Adipocyte (in vitro differentiated cells): ENCODE results near the gene HEXD.

ENCODE experiments used
- DNase-seq: peaks from one replicate; pipeline ENCODE4 v3.0.0-alpha.2; 2015; ENCODE audit warnings: low read depth
- H3K27me3 ChIP-seq: replicated peaks from 2 replicates; pipeline ENCODE4 v1.7.0; 2013; ENCODE audit warnings: mild to moderate bottlenecking, low read length, moderate library complexity; ENCODE audit not compliant: control insufficient read depth, insufficient read depth
- H3K36me3 ChIP-seq: 2 replicates; pipeline ENCODE4 v1.7.0; 2013; ENCODE audit warnings: low read length, mild to moderate bottlenecking, moderate library complexity; ENCODE audit not compliant: control insufficient read depth, insufficient read depth, severe bottlenecking
- H3K4me1 ChIP-seq: 2 replicates; pipeline ENCODE4 v1.7.0; 2013; ENCODE audit warnings: mild to moderate bottlenecking, low read length, moderate library complexity; ENCODE audit not compliant: control insufficient read depth, insufficient read depth
- H3K4me3 ChIP-seq: 2 replicates; pipeline ENCODE4 v1.7.0; 2013; ENCODE audit warnings: mild to moderate bottlenecking, low read length, moderate library complexity
- H3K9ac ChIP-seq: 2 replicates; pipeline ENCODE4 v1.7.0; 2013; ENCODE audit warnings: mild to moderate bottlenecking, low read length, moderate library complexity
- H3K9me3 ChIP-seq: 2 replicates; pipeline ENCODE4 v1.7.0; 2013; ENCODE audit warnings: mild to moderate bottlenecking, low read length, moderate library complexity; ENCODE audit not compliant: control insufficient read depth

HEXD gene

GRCh38 chr17:82390860-82391435 is 27.2 kb upstream of the HEXD start:
- H3K27me3 ChIP-seq, result peaks cover 10% of the 10 kb centered on the region
- no peak overlapping the region for H3K4me3 ChIP-seq
- H3K9ac ChIP-seq, result no peak overlapping the region
- peaks cover 11% of the 10 kb centered on the region for H3K36me3 ChIP-seq
- peaks cover 5% of the 10 kb centered on the region for H3K4me1 ChIP-seq
- no peaks in the 10 kb centered on the region for H3K9me3 ChIP-seq
- no peak for DNase-seq

GRCh38 chr17:82391496-82392066 is 26.6 kb upstream of the HEXD start:
- H3K4me3 ChIP-seq, result no peak overlapping the region
- H3K27me3 ChIP-seq, result peaks cover 10% of the 10 kb centered on the region
- no peak for DNase-seq
- no peaks in the 10 kb centered on the region for H3K9me3 ChIP-seq
- H3K9ac ChIP-seq, result no peak overlapping the region
- peaks cover 9% of the 10 kb centered on the region for H3K4me1 ChIP-seq
- peaks cover 11% of the 10 kb centered on the region for H3K36me3 ChIP-seq

- H3K4me3 ChIP-seq, result no peak overlapping the region
- DNase-seq, result no peak
These were observed 25.8 kb upstream of the HEXD start for GRCh38 chr17:82392209-82392920.

GRCh38 chr17:82392941-82393340 is 25.2 kb upstream of the HEXD start:
- no peak for DNase-seq
- peaks cover under 1% of the 10 kb centered on the region for H3K27me3 ChIP-seq
- no peaks in the 10 kb centered on the region for H3K9me3 ChIP-seq

More at GRCh38 chr17:82392209-82392920, 25.8 kb upstream of the HEXD start:
- Histone ChIP-seq H3K27me3 (peaks cover 6% of the 10 kb centered on the region), H3K4me1 (peaks cover 15% of the 10 kb centered on the region), H3K9me3 (no peaks in the 10 kb centered on the region), H3K9ac (no peak overlapping the region), H3K36me3 (peaks cover 11% of the 10 kb centered on the region)

GRCh38 chr17:82394278-82394677 is 23.9 kb upstream of the HEXD start:
- H3K4me3 ChIP-seq, result no peak overlapping the region
- no peaks in the 10 kb centered on the region for H3K27me3 ChIP-seq
- DNase-seq, result no peak
- no peak overlapping the region for H3K9ac ChIP-seq
- no peaks in the 10 kb centered on the region for H3K9me3 ChIP-seq
- peaks cover 31% of the 10 kb centered on the region for H3K4me1 ChIP-seq
- H3K36me3 ChIP-seq, result peaks cover 11% of the 10 kb centered on the region

More at GRCh38 chr17:82392941-82393340, 25.2 kb upstream of the HEXD start:
- Histone ChIP-seq H3K36me3 (peaks cover 11% of the 10 kb centered on the region), H3K4me1 (peaks cover 21% of the 10 kb centered on the region), H3K4me3 (no peak overlapping the region), H3K9ac (no peak overlapping the region)

- no peak overlapping the region for H3K4me3 ChIP-seq
- peaks cover 42% of the 10 kb centered on the region for H3K4me1 ChIP-seq
- peak overlapping the region; percentile 32 for H3K9ac ChIP-seq
- no peaks in the 10 kb centered on the region for H3K9me3 ChIP-seq
- peaks cover 10% of the 10 kb centered on the region for H3K36me3 ChIP-seq
- DNase-seq, result peak; percentile 94
- H3K27me3 ChIP-seq, result no peaks in the 10 kb centered on the region
These were observed 21.3 kb upstream of the HEXD start for GRCh38 chr17:82396601-82397435.

- DNase-seq, result no peak
- Histone ChIP-seq H3K9ac (no peak overlapping the region), H3K9me3 (no peaks in the 10 kb centered on the region), H3K4me1 (peaks cover 42% of the 10 kb centered on the region), H3K27me3 (no peaks in the 10 kb centered on the region), H3K4me3 (no peak overlapping the region), H3K36me3 (peaks cover 6% of the 10 kb centered on the region)
These were observed 20.5 kb upstream of the HEXD start for GRCh38 chr17:82397449-82398335.

GRCh38 chr17:82399041-82399441 is 19.1 kb upstream of the HEXD start:
- H3K4me1 ChIP-seq, result peaks cover 42% of the 10 kb centered on the region
- DNase-seq, result peak; percentile 89
- H3K27me3 ChIP-seq, result no peaks in the 10 kb centered on the region
- peak overlapping the region; percentile 33 for H3K4me3 ChIP-seq
- no peak overlapping the region for H3K9ac ChIP-seq
- H3K9me3 ChIP-seq, result no peaks in the 10 kb centered on the region
- peaks cover 8% of the 10 kb centered on the region for H3K36me3 ChIP-seq

GRCh38 chr17:82399601-82400101 is 18.5 kb upstream of the HEXD start:
- H3K9ac ChIP-seq, result peak overlapping the region; percentile 42
- peaks cover 42% of the 10 kb centered on the region for H3K4me1 ChIP-seq
- peaks cover 9% of the 10 kb centered on the region for H3K36me3 ChIP-seq
- no peaks in the 10 kb centered on the region for H3K27me3 ChIP-seq
- no peak overlapping the region for H3K4me3 ChIP-seq
- H3K9me3 ChIP-seq, result no peaks in the 10 kb centered on the region
- DNase-seq, result no peak

- DNase-seq, result peak; percentile 27
These were observed 17.9 kb upstream of the HEXD start for GRCh38 chr17:82400206-82400605.

More at GRCh38 chr17:82400206-82400605, 17.9 kb upstream of the HEXD start:
- Histone ChIP-seq H3K9ac (no peak overlapping the region), H3K9me3 (no peaks in the 10 kb centered on the region), H3K36me3 (peaks cover 9% of the 10 kb centered on the region), H3K4me1 (peaks cover 42% of the 10 kb centered on the region), H3K4me3 (no peak overlapping the region), H3K27me3 (no peaks in the 10 kb centered on the region)
